ENCODE data around the gene CENPM.

CENPM gene

GRCh38 chr22:41913040-41913719, 33.8 kb downstream of the CENPM start:
- no peak for TF ChIP-seq CTCF (IDR thresholded peaks at IDR 0.05)

- TF ChIP-seq CTCF (IDR thresholded peaks at IDR 0.05): no peak
Observed at GRCh38 chr22:41912338-41913039, 34.5 kb downstream of the CENPM start.

GRCh38 chr22:41911001-41911611, 35.8 kb downstream of the CENPM start:
- no peak for TF ChIP-seq CTCF (IDR thresholded peaks at IDR 0.05)

GRCh38 chr22:41910050-41911000, 36.6 kb downstream of the CENPM start:
- no peak for TF ChIP-seq CTCF (IDR thresholded peaks at IDR 0.05)

- no peak for TF ChIP-seq CTCF (IDR thresholded peaks at IDR 0.05)
Observed at GRCh38 chr22:41909310-41910049, 37.5 kb downstream of the CENPM start.

- TF ChIP-seq CTCF (IDR thresholded peaks at IDR 0.05): no peak
Observed at GRCh38 chr22:41908411-41909309, 38.3 kb downstream of the CENPM start.
